A549 treated with Mapracorat at 1 μM for 4 hours (cell line): ENCODE data around the gene DMTF1. TPM values are rescaled to one million over a fixed set of nuclear protein-coding genes. Genes with fewer than 3 reads are reported as not detected.

Experiments used
- total RNA-seq: library from RNA; stranded (reverse); fragments of 200-300 nt; extraction: Qiagen RNA extraction; gene quantifications from 5 replicates; pipeline ENCODE4 v1.2.3, GENCODE V29; 2022

Gene DMTF1, protein sequence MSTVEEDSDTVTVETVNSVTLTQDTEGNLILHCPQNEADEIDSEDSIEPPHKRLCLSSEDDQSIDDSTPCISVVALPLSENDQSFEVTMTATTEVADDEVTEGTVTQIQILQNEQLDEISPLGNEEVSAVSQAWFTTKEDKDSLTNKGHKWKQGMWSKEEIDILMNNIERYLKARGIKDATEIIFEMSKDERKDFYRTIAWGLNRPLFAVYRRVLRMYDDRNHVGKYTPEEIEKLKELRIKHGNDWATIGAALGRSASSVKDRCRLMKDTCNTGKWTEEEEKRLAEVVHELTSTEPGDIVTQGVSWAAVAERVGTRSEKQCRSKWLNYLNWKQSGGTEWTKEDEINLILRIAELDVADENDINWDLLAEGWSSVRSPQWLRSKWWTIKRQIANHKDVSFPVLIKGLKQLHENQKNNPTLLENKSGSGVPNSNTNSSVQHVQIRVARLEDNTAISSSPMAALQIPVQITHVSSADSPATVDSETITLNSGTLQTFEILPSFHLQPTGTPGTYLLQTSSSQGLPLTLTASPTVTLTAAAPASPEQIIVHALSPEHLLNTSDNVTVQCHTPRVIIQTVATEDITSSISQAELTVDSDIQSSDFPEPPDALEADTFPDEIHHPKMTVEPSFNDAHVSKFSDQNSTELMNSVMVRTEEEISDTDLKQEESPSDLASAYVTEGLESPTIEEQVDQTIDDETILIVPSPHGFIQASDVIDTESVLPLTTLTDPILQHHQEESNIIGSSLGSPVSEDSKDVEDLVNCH
- 16.4 to 23.5 TPM (median 17.9 TPM) in 5 replicates for total RNA-seq

DNA sequence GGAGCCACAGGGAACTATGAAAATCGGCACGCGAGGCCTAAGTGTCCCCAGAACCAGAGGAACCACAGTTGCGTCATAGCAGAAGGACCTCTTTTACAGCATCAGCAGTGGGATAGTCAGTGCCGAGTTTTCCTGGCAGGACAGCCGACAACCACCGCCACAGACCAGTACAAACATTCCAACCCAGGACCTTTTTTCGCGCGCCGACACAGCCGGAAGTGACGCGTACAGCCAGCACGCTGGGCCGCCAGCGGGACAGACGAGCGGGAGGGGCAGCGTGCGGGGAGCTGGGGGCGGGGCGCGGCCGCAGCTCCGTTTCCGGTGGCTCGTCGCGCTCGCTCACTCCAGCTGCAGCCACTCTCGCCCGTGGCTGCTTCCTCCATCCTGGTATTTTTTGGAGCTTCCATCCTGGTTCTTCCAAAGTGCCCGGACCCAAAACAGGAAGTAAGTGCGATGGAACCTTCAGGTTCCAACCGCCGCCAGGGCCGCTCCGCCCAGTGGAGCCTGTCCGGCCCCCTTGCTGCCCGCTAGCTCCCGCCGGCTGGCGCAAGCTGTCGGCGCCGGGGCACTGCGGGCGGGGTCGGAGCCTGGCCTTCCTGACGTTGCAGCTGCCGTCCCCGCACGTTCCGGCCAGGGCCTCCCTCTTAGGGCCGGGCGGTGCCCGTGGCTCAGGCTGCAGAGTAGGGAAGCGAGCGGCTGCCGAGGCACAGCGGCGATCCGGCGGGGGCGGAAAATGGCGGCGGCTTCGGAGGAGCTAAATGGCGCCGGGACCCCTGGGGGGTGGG lies at the start of gene DMTF1:
Gene DMTF1, plus strand, starts transcription at position 342 of the 785 bp plus-strand sequence. CDS start 12,489 bp downstream, outside the sequence.

DNA sequence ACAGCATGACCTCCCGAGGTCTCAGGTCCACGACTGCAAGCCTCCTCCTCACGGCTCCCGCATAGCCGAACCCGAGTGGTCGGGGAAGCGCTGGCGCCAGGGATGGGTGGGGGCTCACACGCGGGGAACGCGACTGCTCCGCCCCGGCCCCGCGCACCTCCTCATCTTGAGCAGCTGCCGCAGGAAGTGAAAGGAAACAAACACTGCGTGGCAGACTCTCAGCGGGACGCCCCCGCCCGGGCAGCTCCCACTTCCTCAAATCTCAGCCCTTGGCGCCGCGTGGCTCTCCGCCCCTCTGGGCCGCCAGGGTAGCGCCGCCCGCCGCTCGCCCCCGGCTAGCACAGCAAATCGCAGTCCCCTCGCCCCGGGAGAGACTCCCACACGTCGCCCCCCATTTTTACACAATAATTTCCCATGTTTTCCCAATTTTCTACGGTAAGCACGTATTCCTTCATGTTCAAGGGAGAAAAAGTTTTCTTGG lies 67.3 kb downstream of the DMTF1 start, which contains the start of gene TMEM243:
Gene TMEM243, minus strand, starts transcription at position 188 of the 481 bp plus-strand sequence. CDS start 229 bp downstream, outside the sequence.

Other genes starting within 250 kb of the DMTF1 start
- not detected in 5 replicates for gene ELAPOR2, start 92.8 kb upstream of the DMTF1 start, total RNA-seq
- gene TMEM243, start 67.3 kb downstream of the DMTF1 start, total RNA-seq, result 22.3 to 28.8 TPM (median 26.2 TPM) in 5 replicates
- gene CROT, start 193.2 kb downstream of the DMTF1 start, total RNA-seq, result 5.7 to 6.9 TPM (median 5.9 TPM) in 5 replicates